Mucosa of descending colon (tissue), 3 donors: Measurements from ENCODE around the gene ZNF326. TPM values are rescaled to one million over a fixed set of nuclear protein-coding genes. Genes with fewer than 3 reads are reported as not detected.
"Not testable (repeated sequence)": the region's sequence is repeated elsewhere in the genome, so short reads cannot be mapped to it uniquely, and the experiment has no call there.

Experiments
- ATAC-seq: fragments of 200-7000 bp; cut with Tn5 transposase; one replicate; pipeline ENCODE4 v1.9.1; 2020; ENCODE audit warnings: mild to moderate bottlenecking, moderate library complexity
- DNase-seq, 3 donors: peaks; one replicate each; pipeline ENCODE4 v3.0.0-alpha.2; 2020
- H3K36me3 ChIP-seq: fragments of 200-600 bp; one replicate; pipeline ENCODE4 v1.8.0; 2021; ENCODE audit warnings: low read depth, mild to moderate bottlenecking
- H3K4me1 ChIP-seq: fragments of 200-600 bp; one replicate; pipeline ENCODE4 v1.8.0; 2021; ENCODE audit warnings: low read depth, mild to moderate bottlenecking
- H3K4me3 ChIP-seq: fragments of 200-600 bp; one replicate; pipeline ENCODE4 v1.8.0; 2021; ENCODE audit warnings: mild to moderate bottlenecking
- H3K9me3 ChIP-seq: fragments of 200-600 bp; one replicate; pipeline ENCODE4 v1.8.0; 2021; ENCODE audit warnings: mild to moderate bottlenecking
- intact Hi-C, 2 donors: fragments of 100-400 bp; cut with DNase I in 1 of 2; cut with micrococcal nuclease in 1 of 2; formaldehyde crosslinking; loops; one replicate each; pipeline versions ENCODE4 v1.11.0 to v1.11.1; 2022; cut with DNase I, micrococcal nuclease
- total RNA-seq, 3 donors: library from RNA; stranded (reverse); fragmentation: NEBNext Ultra II Directional in 2 of 3; extraction: Animal tissue kit (Norgen Biotek cat#: 25700) in 2 of 3; gene quantifications; one replicate each; pipeline versions ENCODE4 v1.2.1 to v1.2.4, GENCODE V29; 2021 to 2023
- TF ChIP-seq, protein P1 (sequence below): fragments of 200-600 bp; IDR thresholded peaks from one replicate; pipeline ENCODE4 v1.8.0; 2022; ENCODE audit warnings: antibody characterized with exemption, mild to moderate bottlenecking
- donor health status: DM: no; HTN: no; CAD: no; lungs with moderate emphysema.
- donor health status: DM: no; HTN: no; CAD: no.
- donor health status: DM: no; HTN: yes; CAD: no.

The ZNF326 gene
- total RNA-seq, 3 donors from 2014 or later: 25.8 to 41.5 (median 40.1) TPM

DNA sequence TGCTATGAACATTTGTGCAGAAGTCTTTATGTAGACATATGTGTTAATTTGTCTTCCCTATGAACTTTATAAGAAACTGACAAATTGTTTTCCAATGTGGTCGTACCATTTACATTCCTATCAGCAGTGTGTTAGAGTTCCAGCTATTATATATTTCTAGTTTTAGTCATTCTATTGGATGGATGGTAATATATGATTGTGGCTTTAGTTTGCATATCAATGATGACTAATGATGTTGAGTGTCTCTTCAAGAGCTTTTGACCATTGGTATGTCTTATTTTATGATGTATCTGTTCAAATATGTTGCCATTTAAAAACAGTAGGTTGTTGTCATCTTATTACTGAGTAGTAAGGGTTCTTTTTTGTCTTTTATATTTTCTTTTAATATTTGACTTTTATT is 16.2 kb upstream of the ZNF326 start:
- H3K36me3 ChIP-seq: no peaks in the 10 kb centered on the region
- no peak overlapping the region for H3K4me3 ChIP-seq
- intact Hi-C loops: no loop called here
- ATAC-seq (no peak), DNase-seq (no peak)
- TF ChIP-seq, protein P1, sequence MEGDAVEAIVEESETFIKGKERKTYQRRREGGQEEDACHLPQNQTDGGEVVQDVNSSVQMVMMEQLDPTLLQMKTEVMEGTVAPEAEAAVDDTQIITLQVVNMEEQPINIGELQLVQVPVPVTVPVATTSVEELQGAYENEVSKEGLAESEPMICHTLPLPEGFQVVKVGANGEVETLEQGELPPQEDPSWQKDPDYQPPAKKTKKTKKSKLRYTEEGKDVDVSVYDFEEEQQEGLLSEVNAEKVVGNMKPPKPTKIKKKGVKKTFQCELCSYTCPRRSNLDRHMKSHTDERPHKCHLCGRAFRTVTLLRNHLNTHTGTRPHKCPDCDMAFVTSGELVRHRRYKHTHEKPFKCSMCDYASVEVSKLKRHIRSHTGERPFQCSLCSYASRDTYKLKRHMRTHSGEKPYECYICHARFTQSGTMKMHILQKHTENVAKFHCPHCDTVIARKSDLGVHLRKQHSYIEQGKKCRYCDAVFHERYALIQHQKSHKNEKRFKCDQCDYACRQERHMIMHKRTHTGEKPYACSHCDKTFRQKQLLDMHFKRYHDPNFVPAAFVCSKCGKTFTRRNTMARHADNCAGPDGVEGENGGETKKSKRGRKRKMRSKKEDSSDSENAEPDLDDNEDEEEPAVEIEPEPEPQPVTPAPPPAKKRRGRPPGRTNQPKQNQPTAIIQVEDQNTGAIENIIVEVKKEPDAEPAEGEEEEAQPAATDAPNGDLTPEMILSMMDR: no peak
- no peaks in the 10 kb centered on the region for H3K4me1 ChIP-seq
- no peaks in the 10 kb centered on the region for H3K9me3 ChIP-seq

DNA sequence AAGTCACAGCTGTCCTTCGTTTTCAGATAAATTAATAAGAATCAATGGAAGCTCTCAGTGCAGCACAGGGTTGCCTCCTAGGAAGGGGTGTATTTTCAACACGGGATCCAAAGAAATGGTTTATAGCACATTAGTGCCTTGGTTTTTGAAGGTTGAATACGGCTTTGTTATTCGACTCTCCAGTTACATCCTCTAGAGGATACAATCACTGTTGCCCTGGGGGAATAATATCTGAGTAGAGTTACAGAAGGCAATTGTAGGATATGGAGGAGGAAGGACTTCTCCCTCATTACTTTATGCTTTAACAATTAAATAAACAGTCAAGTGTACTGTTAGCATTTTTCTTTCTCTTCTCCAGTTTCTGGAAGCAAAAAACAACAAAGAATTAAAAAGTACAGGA is 14.3 kb upstream of the ZNF326 start:
- Histone ChIP-seq H3K4me1 (no peaks in the 10 kb centered on the region), H3K9me3 (no peaks in the 10 kb centered on the region), H3K36me3 (no peaks in the 10 kb centered on the region), H3K4me3 (no peak overlapping the region)
- no peak for ATAC-seq
- intact Hi-C loops: loop anchor here in 1 of 2 donors (5.0 kb wide), 1 partner anchor 173 kb away; no protein-coding TSS in a partner anchor
- DNase-seq: no peak
- TF ChIP-seq, protein P1: no peak

DNA sequence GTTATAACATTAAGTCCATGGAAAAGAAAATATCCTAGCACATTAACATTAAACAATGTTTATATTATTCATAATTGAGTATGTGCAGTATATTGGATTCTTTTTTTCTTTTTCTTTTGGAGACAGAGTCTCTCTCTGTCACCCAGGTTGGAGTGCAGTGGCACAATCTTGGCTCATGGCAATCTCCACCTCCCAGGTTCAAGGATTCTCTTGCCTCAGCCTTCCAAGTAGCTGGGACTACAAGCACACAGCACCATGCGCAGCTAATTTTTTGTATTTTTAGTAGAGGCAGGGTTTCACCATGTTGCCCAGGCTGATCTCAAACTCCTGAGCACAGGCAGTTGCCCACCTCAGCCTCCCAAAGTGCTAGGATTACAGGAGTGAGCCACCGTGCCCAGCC is 12.1 kb upstream of the ZNF326 start:
- H3K36me3 ChIP-seq, DNase-seq, H3K9me3 ChIP-seq, ATAC-seq, H3K4me3 ChIP-seq, H3K4me1 ChIP-seq: not testable (repeated sequence)
- intact Hi-C loops: loop anchor here in 1 of 2 donors (5.0 kb wide), 1 partner anchor 176 kb away; no protein-coding TSS in a partner anchor

DNA sequence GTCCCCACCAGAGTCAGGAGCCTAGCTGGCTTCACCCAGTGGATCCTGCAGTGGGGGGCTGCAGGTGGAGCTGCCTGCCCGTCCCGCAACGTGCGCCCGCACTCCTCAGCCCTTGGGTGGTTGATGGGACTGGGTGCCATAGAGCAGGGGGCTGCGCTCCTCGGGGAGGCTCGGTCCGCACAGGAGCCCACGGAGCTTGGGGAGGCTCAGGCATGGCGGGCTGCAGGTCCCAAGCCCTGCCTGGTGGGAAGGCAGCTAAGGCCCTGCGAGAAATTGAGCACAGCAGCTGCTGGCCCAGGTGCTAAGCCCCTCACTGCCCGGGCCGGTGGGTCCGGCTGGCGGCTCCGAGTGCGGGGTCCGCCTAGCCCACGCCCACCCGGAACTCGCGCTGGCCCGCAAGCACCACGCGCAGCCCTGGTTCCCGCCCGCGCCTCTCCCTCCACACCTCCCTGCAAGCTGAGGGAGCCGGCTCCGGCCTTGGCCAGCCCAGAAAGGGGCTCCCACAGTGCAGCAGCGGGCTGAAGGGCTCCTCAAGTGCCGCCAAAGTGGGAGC is 10.3 kb upstream of the ZNF326 start:
- ATAC-seq, H3K36me3 ChIP-seq, H3K4me3 ChIP-seq, H3K9me3 ChIP-seq, DNase-seq: not testable (repeated sequence)
- H3K4me1 ChIP-seq: peaks cover 12% of the 10 kb centered on the region
- intact Hi-C loops: loop anchor here in 1 of 2 donors (5.0 kb wide), 1 partner anchor 177 kb away; no protein-coding TSS in a partner anchor

DNA sequence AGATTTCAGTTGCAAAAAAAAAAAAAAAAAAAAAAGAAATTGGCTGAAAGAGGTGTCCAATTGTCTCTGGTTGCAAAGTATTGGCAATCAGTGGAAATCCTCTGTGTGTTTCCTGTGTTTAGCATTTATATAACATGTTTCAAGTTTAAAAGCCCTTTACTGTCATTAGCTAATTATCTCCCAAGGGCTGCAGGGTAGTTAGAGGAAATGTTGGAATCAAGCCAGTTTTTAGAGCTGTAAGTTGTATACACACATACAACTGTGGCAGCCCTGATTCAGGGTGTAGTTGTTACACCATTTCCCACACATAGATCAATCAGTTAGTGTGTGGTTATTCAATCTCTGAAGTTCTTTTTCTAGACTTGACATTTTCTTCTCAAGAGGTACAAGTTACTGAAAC is 8.9 kb upstream of the ZNF326 start:
- DNase-seq (no peak), ATAC-seq (no peak)
- Histone ChIP-seq H3K9me3 (no peaks in the 10 kb centered on the region), H3K4me3 (no peak overlapping the region), H3K4me1 (peaks cover 18% of the 10 kb centered on the region), H3K36me3 (no peaks in the 10 kb centered on the region)
- intact Hi-C loops: loop anchor here in 1 of 2 donors (2.0 kb wide), 1 partner anchor 181 kb away; no protein-coding TSS in a partner anchor
- TF ChIP-seq, protein P1: no peak

DNA sequence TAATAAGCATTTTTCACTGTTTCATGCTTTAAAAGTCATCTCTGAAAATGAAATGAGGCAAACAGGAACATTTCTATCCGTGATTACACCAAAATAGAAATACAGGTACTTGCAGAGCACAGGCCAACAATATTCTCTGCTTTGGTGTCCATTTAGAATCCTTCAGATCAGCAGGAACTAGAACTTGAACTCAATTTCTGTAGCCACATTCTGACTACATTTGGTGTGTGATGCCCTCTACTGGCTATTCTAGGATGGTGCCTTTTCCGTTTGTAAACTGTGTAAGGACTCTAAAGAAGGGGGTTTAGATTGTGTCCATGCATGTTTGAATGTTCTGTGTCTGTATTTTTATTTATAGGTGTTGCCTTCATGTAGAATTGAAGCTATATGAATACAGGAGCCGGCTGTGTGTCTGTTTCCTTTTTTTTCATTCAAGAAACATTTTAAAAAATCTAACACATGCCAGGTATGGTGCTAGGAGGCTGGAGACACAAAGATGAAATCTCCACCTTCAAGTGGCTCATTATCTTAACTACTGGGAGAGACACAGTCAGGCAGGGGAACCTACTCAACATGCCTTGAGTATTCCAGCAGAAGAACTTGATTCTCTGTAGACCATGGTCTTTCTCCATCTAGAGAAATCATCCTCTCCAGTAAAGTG is 7.6 kb upstream of the ZNF326 start:
- Histone ChIP-seq H3K9me3 (no peaks in the 10 kb centered on the region), H3K36me3 (no peaks in the 10 kb centered on the region), H3K4me1 (peaks cover 22% of the 10 kb centered on the region), H3K4me3 (no peak overlapping the region)
- peak in 1 of 3 donors; percentile 80 for DNase-seq
- TF ChIP-seq, protein P1: peak; percentile 61
- ATAC-seq: peak; percentile 59
- intact Hi-C loops: loop anchor here in 1 of 2 donors (2.0 kb wide), 1 partner anchor 182 kb away; no protein-coding TSS in a partner anchor
